Spleen (tissue), 7 donors: Measurements from ENCODE around the gene RFNG.
A peak's percentile ranks its signal among the peaks of the same experiment; 100 is the strongest.

Source experiments
- CTCF ChIP-seq, 11 experiments: fragments of 200-600 bp in 7 of 11; fragments of 450-650 bp in 4 of 11; sonication (generic) in 4 of 11; IDR thresholded peaks in 8 of 11; conservative IDR thresholded peaks in 3 of 11; 1 replicate in 7 of 11; 2 replicates in 4 of 11; pipeline versions ENCODE4 v1.4.0 to v1.8.0; 2016 to 2021; ENCODE audit warnings: antibody characterized with exemption in 11 of 11, inconsistent platforms in 4 of 11, mild to moderate bottlenecking in 1 of 11
- POLR2A ChIP-seq, 3 donors: fragments of 450-650 bp; IDR thresholded peaks; one replicate each; pipeline ENCODE4 v1.5.1; 2017; ENCODE audit warnings: antibody characterized with exemption in 3 of 3, mild to moderate bottlenecking in 1 of 3
- POLR2AphosphoS5 ChIP-seq, 3 donors: sonication (generic); formaldehyde crosslinking; IDR thresholded peaks; one replicate each; pipeline ENCODE4 v1.5.1; 2017; ENCODE audit warnings: antibody characterized with exemption in 3 of 3
- donor health status: DM: no; HTN: no; CAD: no; lungs with moderate emphysema.
- donor health status: DM: no; HTN: no; CAD: no.
- donor health status: DM: no; HTN: no; CAD: no.

DNA sequence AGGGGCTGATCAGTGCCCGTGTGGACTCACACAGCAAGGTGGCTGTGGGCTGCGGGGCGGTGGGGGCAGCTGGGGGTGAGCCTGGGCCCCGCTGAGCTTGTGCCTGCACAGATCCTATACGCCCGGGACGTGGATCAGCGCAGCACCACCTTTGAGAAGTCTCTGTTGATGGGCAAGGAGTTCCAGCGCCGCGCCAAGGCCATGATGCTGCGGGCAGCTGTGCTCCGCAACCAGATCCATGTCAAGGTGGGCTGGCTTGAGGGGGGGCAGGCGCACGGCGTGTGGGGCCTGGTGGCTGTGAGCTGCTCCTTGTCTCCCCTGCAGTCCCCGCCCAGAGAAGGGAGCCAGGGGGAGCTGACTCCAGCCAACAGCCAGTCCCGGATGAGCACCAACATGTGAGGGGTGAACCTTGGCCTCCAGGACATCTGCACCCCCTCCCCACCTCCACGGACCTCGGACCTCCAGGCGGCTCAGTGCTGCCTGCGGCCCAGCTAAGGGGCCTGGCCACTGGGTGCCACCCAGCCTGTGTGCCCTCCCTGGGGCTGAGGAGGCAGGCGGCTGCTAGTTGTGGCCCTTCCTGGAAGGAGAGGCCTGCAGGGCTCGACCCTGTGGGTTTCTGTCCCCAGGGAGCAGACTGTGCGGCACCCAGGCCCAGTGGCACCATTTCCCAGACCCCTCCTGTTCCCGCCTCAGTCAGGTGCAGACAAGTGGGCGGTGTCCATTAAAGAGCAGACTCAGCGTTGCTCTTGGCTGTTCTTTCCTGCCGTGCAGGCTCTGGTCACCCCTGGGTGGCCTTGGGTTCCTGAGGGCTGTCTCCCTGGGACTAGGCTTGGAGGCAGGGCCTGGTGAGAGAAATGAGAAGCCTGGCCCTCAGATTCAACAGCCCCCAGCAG, 5.4 kb upstream of the RFNG start:
- TF ChIP-seq CTCF (IDR thresholded peaks at IDR 0.05 in 8 of 11, conservative IDR thresholded peaks at IDR 0.05 in 3 of 11) (no peak), POLR2A (IDR thresholded peaks at IDR 0.05) (no peak), POLR2AphosphoS5 (IDR thresholded peaks at IDR 0.05) (peak; percentile 11 to 70 (median 30))
